ENCODE measurements around the gene CDH23. TPM values are rescaled to one million over a fixed set of nuclear protein-coding genes. Genes with fewer than 3 reads are reported as not detected.

Gene CDH23
- total RNA-seq, 2 donors from 2014 or later, result 3.9 to 74.8 TPM

DNA sequence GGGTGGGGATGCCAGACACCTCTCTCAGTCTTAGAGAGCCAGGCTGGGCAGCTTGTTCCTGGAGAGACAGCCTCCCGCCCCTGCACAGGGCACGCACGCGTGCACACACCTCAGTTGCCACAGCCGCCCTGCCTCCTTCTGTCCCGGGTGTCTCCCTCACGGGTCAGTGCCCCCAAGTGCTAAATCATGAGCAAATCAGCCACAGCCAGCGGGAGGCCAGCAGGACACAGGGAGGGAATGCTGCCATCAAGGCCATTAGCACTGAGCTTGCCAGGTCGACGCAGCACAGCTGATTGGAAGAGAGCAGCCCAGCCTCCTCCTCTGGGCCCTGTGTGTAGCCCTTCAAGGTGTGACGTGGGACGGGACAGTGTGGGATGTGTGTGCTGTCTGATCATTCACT lies 130.4 kb downstream of the CDH23 start:
- intact Hi-C loops (cut with DNase I), result no loop called here
- no peak for DNase-seq (ENCODE audit: low spot score)

DNA sequence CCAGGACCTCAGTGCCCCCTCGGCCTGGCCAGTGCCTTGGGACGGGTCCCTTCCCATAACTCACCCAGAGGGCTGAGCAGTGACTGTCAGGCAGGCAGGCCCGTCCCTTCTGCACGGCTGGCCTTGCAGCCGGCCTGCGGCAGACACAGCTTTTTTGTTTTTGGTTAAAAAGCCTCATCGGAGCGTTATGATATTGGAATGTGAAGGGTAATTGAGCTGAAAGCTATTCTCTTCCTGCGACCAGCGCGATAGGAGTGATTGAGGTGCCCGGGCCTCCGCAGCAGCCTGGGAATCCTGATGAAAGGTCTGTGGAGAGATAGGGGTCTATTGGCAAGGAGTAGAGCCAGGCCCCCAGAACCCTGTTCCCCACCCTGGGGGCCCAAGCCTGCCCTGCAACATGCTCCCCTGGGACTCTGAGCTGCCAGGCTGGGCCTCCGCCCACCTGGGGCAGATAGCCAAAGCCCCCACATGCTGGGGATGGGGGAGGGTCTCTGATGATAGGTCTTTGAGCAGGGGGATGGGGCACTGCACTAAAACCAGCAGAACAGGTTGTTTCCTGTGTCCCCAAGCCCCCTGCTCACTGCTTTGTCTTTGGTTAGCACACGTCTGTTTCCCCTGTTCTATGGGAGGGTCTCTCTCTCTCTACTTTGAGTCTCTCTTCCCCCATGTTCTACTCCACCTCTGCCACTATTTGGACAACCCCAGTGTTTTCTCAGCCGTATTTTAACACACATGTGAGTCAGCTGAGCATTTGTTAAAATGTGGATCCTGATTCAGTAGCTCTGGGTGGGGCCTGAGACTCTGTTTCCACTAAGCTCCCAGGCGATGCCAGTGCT lies 131.9 kb downstream of the CDH23 start:
- H3K4me1 ChIP-seq (replicated peaks), result no peaks in the 10 kb centered on the region
- H3K27ac ChIP-seq, result no peak overlapping the region
- no peaks in the 10 kb centered on the region for H3K36me3 ChIP-seq
- TF ChIP-seq POLR2AphosphoS5 (IDR thresholded peaks at IDR 0.05), result no peak
- TF ChIP-seq, protein P1, sequence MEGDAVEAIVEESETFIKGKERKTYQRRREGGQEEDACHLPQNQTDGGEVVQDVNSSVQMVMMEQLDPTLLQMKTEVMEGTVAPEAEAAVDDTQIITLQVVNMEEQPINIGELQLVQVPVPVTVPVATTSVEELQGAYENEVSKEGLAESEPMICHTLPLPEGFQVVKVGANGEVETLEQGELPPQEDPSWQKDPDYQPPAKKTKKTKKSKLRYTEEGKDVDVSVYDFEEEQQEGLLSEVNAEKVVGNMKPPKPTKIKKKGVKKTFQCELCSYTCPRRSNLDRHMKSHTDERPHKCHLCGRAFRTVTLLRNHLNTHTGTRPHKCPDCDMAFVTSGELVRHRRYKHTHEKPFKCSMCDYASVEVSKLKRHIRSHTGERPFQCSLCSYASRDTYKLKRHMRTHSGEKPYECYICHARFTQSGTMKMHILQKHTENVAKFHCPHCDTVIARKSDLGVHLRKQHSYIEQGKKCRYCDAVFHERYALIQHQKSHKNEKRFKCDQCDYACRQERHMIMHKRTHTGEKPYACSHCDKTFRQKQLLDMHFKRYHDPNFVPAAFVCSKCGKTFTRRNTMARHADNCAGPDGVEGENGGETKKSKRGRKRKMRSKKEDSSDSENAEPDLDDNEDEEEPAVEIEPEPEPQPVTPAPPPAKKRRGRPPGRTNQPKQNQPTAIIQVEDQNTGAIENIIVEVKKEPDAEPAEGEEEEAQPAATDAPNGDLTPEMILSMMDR (IDR thresholded peaks at IDR 0.05), result no peak
- TF ChIP-seq POLR2A (IDR thresholded peaks at IDR 0.05), result no peak
- 89% methylated on average over 17 of the region's 17 CpGs for WGBS
- no peak overlapping the region for H3K4me3 ChIP-seq
- DNase-seq (ENCODE audit: low spot score), result no peak
- intact Hi-C loops (cut with DNase I), result no loop called here
- H3K9me3 ChIP-seq, result no peaks in the 10 kb centered on the region
- H3K27me3 ChIP-seq (replicated peaks; ENCODE audit: insufficient read depth), result no peaks in the 10 kb centered on the region

More for the DNA sequence above, 130.4 kb downstream of the CDH23 start:
- Histone ChIP-seq H3K9me3 (no peaks in the 10 kb centered on the region), H3K27me3 (replicated peaks; ENCODE audit: insufficient read depth) (no peaks in the 10 kb centered on the region), H3K36me3 (no peaks in the 10 kb centered on the region), H3K4me1 (replicated peaks) (no peaks in the 10 kb centered on the region), H3K4me3 (no peak overlapping the region), H3K27ac (no peak overlapping the region)
- TF ChIP-seq POLR2A (IDR thresholded peaks at IDR 0.05) (no peak), POLR2AphosphoS5 (IDR thresholded peaks at IDR 0.05) (no peak)
- TF ChIP-seq, protein P1 (IDR thresholded peaks at IDR 0.05), result no peak
- 68% methylated on average over 12 of the region's 12 CpGs for WGBS

DNA sequence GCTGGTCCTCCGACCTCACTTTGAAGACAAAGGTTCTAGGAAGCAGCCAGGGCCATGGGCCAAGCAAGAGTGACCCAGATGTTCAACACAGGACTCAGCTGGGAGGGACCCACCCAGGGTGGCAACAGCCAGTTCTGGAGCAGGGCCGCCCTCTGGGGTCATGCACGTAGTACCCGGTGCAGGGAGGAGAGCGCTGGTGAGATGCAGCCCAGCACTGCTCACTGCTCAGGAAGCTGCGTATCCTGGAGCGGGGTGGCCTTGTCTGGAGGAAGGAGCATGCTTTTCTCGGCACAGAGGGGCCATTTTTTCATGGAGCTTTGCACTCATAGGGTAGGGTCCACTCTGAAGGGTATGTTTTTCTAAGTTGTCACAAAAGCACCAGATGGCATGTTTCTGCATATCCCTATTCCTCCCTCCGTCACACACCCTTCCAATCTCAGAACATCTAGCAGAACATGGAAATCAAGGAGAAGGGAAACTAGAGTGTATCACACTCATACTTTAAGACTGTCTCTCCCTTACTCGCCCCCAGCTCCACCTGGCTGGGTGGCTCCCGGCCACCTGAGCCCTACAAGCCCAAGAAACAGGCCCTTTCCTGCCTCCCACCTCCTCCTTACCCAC lies 132.6 kb downstream of the CDH23 start:
- intact Hi-C loops (cut with DNase I), result no loop called here
- H3K4me3 ChIP-seq, result no peak overlapping the region
- H3K9me3 ChIP-seq, result no peaks in the 10 kb centered on the region
- no peak for TF ChIP-seq POLR2A (IDR thresholded peaks at IDR 0.05)
- TF ChIP-seq, protein P1 (IDR thresholded peaks at IDR 0.05), result no peak
- no peak for TF ChIP-seq POLR2AphosphoS5 (IDR thresholded peaks at IDR 0.05)
- H3K36me3 ChIP-seq, result no peaks in the 10 kb centered on the region
- H3K4me1 ChIP-seq (replicated peaks), result no peaks in the 10 kb centered on the region
- H3K27me3 ChIP-seq (replicated peaks; ENCODE audit: insufficient read depth), result no peaks in the 10 kb centered on the region
- 93% methylated on average over 11 of the region's 11 CpGs for WGBS
- no peak for DNase-seq (ENCODE audit: low spot score)
- no peak overlapping the region for H3K27ac ChIP-seq

DNA sequence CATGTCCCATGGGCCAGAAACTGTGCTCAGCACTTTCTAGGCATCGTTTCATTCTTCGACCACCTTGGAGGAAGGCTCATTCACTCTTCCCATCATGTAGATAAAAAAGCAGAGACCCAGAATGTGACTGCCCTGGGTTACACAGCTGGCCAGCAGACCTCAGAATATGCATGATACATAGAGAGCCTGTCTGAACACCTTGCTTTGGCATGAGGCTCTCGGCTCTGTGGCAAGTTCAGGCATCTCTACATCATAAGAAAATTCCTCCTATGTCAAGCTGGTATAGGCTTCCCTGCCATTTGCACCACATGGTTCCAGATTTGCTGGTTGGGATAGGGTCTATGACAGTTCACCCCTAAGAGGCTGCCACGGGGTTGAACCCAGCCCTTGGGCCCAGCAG lies 134.1 kb downstream of the CDH23 start:
- Histone ChIP-seq H3K9me3 (no peaks in the 10 kb centered on the region), H3K27ac (no peak overlapping the region), H3K27me3 (replicated peaks; ENCODE audit: insufficient read depth) (no peaks in the 10 kb centered on the region), H3K4me3 (no peak overlapping the region), H3K36me3 (no peaks in the 10 kb centered on the region), H3K4me1 (replicated peaks) (no peaks in the 10 kb centered on the region)
- no peak for DNase-seq (ENCODE audit: low spot score)
- TF ChIP-seq POLR2AphosphoS5 (IDR thresholded peaks at IDR 0.05) (no peak), POLR2A (IDR thresholded peaks at IDR 0.05) (no peak)
- TF ChIP-seq, protein P1 (IDR thresholded peaks at IDR 0.05), result no peak
- intact Hi-C loops (cut with DNase I), result no loop called here
- 81% methylated on average over 4 of the region's 4 CpGs for WGBS
